ENCODE data around the gene TRIM39. TPM values are rescaled to one million over a fixed set of nuclear protein-coding genes. Genes with fewer than 3 reads are reported as not detected.

TRIM39 gene
- total and polyA plus RNA-seq, 12 donors: 8.1 to 24.3 (median 14.2) TPM

GRCh38 chr6:30348957-30349356 lies 22.2 kb downstream of the TRIM39 start:
- TF ChIP-seq CTCF (IDR thresholded peaks at IDR 0.05) (no peak), POLR2A (IDR thresholded peaks at IDR 0.05) (no peak)
- Histone ChIP-seq H3K27me3 (no peaks in the 10 kb centered on the region), H3K4me3 (no peak overlapping the region), H3K4me1 (replicated peaks in 1 of 2) (peaks cover 0 to 17% of the 10 kb centered on the region in 2 donors), H3K9me3 (replicated peaks in 1 of 3) (no peaks in the 10 kb centered on the region), H3K27ac (no peak overlapping the region), H3K36me3 (replicated peaks in 1 of 2) (peaks cover 0 to 10% of the 10 kb centered on the region in 2 donors)
- intact Hi-C loops (cut with DNase I): no loop called here
- WGBS, 4 donors: 50 to 86% (median 75%) methylated on average over 3 of the region's 3 CpGs
- no peak for DNase-seq

- intact Hi-C loops (cut with DNase I): no loop called here
These were observed 22.9 kb downstream of the TRIM39 start for GRCh38 chr6:30349421-30350177.

GRCh38 chr6:30350524-30350923 lies 23.8 kb downstream of the TRIM39 start:
- H3K9me3 ChIP-seq (replicated peaks in 1 of 3): no peaks in the 10 kb centered on the region
- no peak overlapping the region for H3K27ac ChIP-seq
- 42 to 69% (median 58%) methylated on average over 1 of the region's 1 CpG for WGBS, 4 donors
- peaks cover 0 to 7% of the 10 kb centered on the region in 2 donors for H3K4me1 ChIP-seq (replicated peaks in 1 of 2)
- H3K4me3 ChIP-seq: no peak overlapping the region
- DNase-seq: no peak
- H3K27me3 ChIP-seq: no peaks in the 10 kb centered on the region
- intact Hi-C loops (cut with DNase I): no loop called here
- peaks cover 0 to 10% of the 10 kb centered on the region in 2 donors for H3K36me3 ChIP-seq (replicated peaks in 1 of 2)
- no peak for TF ChIP-seq POLR2A (IDR thresholded peaks at IDR 0.05)
- TF ChIP-seq CTCF (IDR thresholded peaks at IDR 0.05): no peak

More at GRCh38 chr6:30349421-30350177, 22.9 kb downstream of the TRIM39 start:
- no peak for TF ChIP-seq CTCF (IDR thresholded peaks at IDR 0.05)
- TF ChIP-seq POLR2A (IDR thresholded peaks at IDR 0.05): no peak
- peaks cover 0 to 11% of the 10 kb centered on the region in 2 donors for H3K4me1 ChIP-seq (replicated peaks in 1 of 2)
- H3K27ac ChIP-seq: no peak overlapping the region
- WGBS, 4 donors: 52 to 61% (median 57%) methylated on average over 3 of the region's 3 CpGs
- no peak for DNase-seq
- H3K9me3 ChIP-seq (replicated peaks in 1 of 3): no peaks in the 10 kb centered on the region
- no peak overlapping the region for H3K4me3 ChIP-seq
- peaks cover 0 to 10% of the 10 kb centered on the region in 2 donors for H3K36me3 ChIP-seq (replicated peaks in 1 of 2)
- H3K27me3 ChIP-seq: no peaks in the 10 kb centered on the region

- Histone ChIP-seq H3K4me1 (replicated peaks in 1 of 2) (peaks cover 0 to 2% of the 10 kb centered on the region in 2 donors), H3K27ac (no peak overlapping the region), H3K4me3 (no peak overlapping the region), H3K27me3 (peaks cover 9% of the 10 kb centered on the region), H3K36me3 (replicated peaks in 1 of 2) (peaks cover 0 to 4% of the 10 kb centered on the region in 2 donors), H3K9me3 (replicated peaks in 1 of 3) (no peaks in the 10 kb centered on the region)
- TF ChIP-seq CTCF (IDR thresholded peaks at IDR 0.05) (no peak), POLR2A (IDR thresholded peaks at IDR 0.05) (no peak)
- no peak for DNase-seq
- intact Hi-C loops (cut with DNase I): no loop called here
- WGBS, 4 donors: 79 to 91% (median 88%) methylated on average over 2 of the region's 2 CpGs
These were observed 25.8 kb downstream of the TRIM39 start for GRCh38 chr6:30352550-30352949.
